SK-N-SH treated with all-trans-retinoic acid at 6 μM for 48 hours (cell line): ENCODE measurements around the gene RAB3IL1.

Source experiments
- ARNTL ChIP-seq: fragments of 450-650 bp; formaldehyde crosslinking; IDR thresholded peaks from 2 replicates; pipeline ENCODE4 v1.5.0; 2020; ENCODE audit warnings: low read depth, mild to moderate bottlenecking, moderate library complexity, borderline replicate concordance
- CSRNP3 ChIP-seq: fragments of 250-450 bp; sonication (Bioruptor Pico); IDR thresholded peaks from 2 replicates; pipeline ENCODE4 v1.5.1; 2021; ENCODE audit warnings: mild to moderate bottlenecking, moderate library complexity
- POU6F1 ChIP-seq: fragments of 250-450 bp; sonication (Bioruptor Pico); IDR thresholded peaks from 2 replicates; pipeline ENCODE4 v1.8.0; 2021; ENCODE audit warnings: low read depth, mild to moderate bottlenecking, moderate library complexity, borderline replicate concordance

Gene RAB3IL1

GRCh38 chr11:61847914-61848581, 69.3 kb downstream of the RAB3IL1 start (continued):
- TF ChIP-seq POU6F1 (CRISPR knock-in tag) (no peak), ARNTL (CRISPR knock-in tag) (no peak), CSRNP3 (CRISPR knock-in tag) (no peak)
